Endothelial cell of umbilical vein (primary cell): ENCODE data around the gene CFAP97.

Experiments used
- CTCF ChIP-seq, 2 donors: IDR thresholded peaks; 1 replicate in 1 of 2; 2 replicates in 1 of 2; pipeline ENCODE4 v1.5.1; 2011; ENCODE audit warnings: low read length in 2 of 2, mild to moderate bottlenecking in 2 of 2, moderate library complexity in 2 of 2, control low read depth in 1 of 2, inconsistent platforms in 1 of 2, low read depth in 1 of 2; ENCODE audit not compliant: insufficient read depth in 1 of 2; ENCODE audit errors: extremely low read depth in 1 of 2
- EZH2 ChIP-seq: IDR thresholded peaks from 2 replicates; pipeline ENCODE4 v1.6.1; 2012; ENCODE audit warnings: borderline replicate concordance, low read depth, mild to moderate bottlenecking, moderate library complexity, low read length, inconsistent platforms; ENCODE audit not compliant: severe bottlenecking
- FOS ChIP-seq: IDR thresholded peaks from 2 replicates; pipeline ENCODE4 v1.6.1; 2011; ENCODE audit warnings: mild to moderate bottlenecking, low read length, moderate library complexity, borderline replicate concordance; ENCODE audit not compliant: insufficient read depth
- MAX ChIP-seq: IDR thresholded peaks from 2 replicates; pipeline ENCODE4 v1.6.1; 2011; ENCODE audit not compliant: insufficient read depth, insufficient read length
- MYC ChIP-seq: IDR thresholded peaks from one replicate; pipeline ENCODE4 v1.6.1; 2011; ENCODE audit warnings: mild to moderate bottlenecking, low read depth, low read length
- POLR2A ChIP-seq: IDR thresholded peaks from 2 replicates; pipeline ENCODE4 v1.6.1; 2012; ENCODE audit warnings: low read depth, mild to moderate bottlenecking, control low read depth, low read length
- POLR2AphosphoS5 ChIP-seq: IDR thresholded peaks from 2 replicates; pipeline ENCODE4 v1.6.1; 2012; ENCODE audit warnings: low read depth, mild to moderate bottlenecking, control low read depth, low read length, moderate library complexity; ENCODE audit not compliant: insufficient read depth

- TF ChIP-seq CTCF (IDR thresholded peaks at IDR 0.05; ENCODE audit: extremely low read depth in 1 of 2, insufficient read depth in 1 of 2, low read depth in 1 of 2, low read length in 2 of 2) (no peak), POLR2AphosphoS5 (no peak), MAX (no peak), FOS (no peak), POLR2A (no peak), EZH2 (no peak), MYC (no peak)
Observed at GRCh38 chr4:185179488-185179887, 24.3 kb downstream of the CFAP97 start.
